H1 (cell line): Measurements from ENCODE around the gene IZUMO2. TPM values are rescaled to one million over a fixed set of nuclear protein-coding genes. Genes with fewer than 3 reads are reported as not detected.

Experiments used
- CTCF ChIA-PET: fragments of 300-600 bp; sonication (Branson Sonifier 250); formaldehyde crosslinking; loops from one replicate; lab custom pipeline; 2021; ENCODE audit not compliant: partially characterized antibody; lab: Charles Lee
- POLR2A ChIA-PET: fragments of 300-600 bp; sonication (Branson Sonifier 250); formaldehyde crosslinking; loops from one replicate; lab custom pipeline; 2021; ENCODE audit warnings: inconsistent platforms; ENCODE audit not compliant: partially characterized antibody; lab: Charles Lee
- DNase-seq, 2 experiments: peaks; one replicate each; pipeline versions ENCODE4 v3.0.0 to v3.0.0-alpha.2; 2010 to 2022; ENCODE audit warnings: low spot score in 2 of 2, low read depth in 1 of 2, mixed read lengths in 1 of 2
- FAIRE-seq: peaks from 2 replicates; lab custom pipeline; 2011; peaks lifted over from hg19 to GRCh38; lab: Jason Lieb, UNC
- H2AFZ ChIP-seq: 2 replicates; pipeline ENCODE4 v1.8.1; 2012; ENCODE audit warnings: low read length, inconsistent platforms
- H2AK5ac ChIP-seq: 2 replicates; pipeline ENCODE4 v1.6.1; 2013; ENCODE audit warnings: low read depth, low read length
- H2BK120ac ChIP-seq: replicated peaks from 2 replicates; pipeline ENCODE3; 2013; ENCODE audit warnings: low read depth, low read length, inconsistent platforms
- H2BK12ac ChIP-seq: 2 replicates; pipeline ENCODE4 v1.6.1; 2013; ENCODE audit warnings: low read depth, low read length
- H2BK15ac ChIP-seq: 2 replicates; pipeline ENCODE4 v1.6.1; 2013; ENCODE audit warnings: low read length
- H2BK20ac ChIP-seq: 2 replicates; pipeline ENCODE4 v1.6.1; 2013; ENCODE audit warnings: low read length
- H2BK5ac ChIP-seq: 2 replicates; pipeline ENCODE4 v1.6.1; 2013; ENCODE audit warnings: low read depth, low read length
- H3K14ac ChIP-seq: 2 replicates; pipeline ENCODE4 v1.6.1; 2013; ENCODE audit warnings: inconsistent platforms; ENCODE audit not compliant: insufficient read length
- H3K18ac ChIP-seq: 2 replicates; pipeline ENCODE4 v1.6.1; 2013; ENCODE audit warnings: low read length; ENCODE audit errors: extremely low read depth
- H3K23ac ChIP-seq: 2 replicates; pipeline ENCODE4 v1.6.1; 2013; ENCODE audit warnings: inconsistent platforms; ENCODE audit not compliant: insufficient read length
- H3K23me2 ChIP-seq: 2 replicates; pipeline ENCODE4 v1.6.1; 2013; ENCODE audit warnings: low read depth, low read length
- H3K27ac ChIP-seq: 2 replicates; pipeline ENCODE4 v1.6.1; 2011; ENCODE audit warnings: low read depth, low read length, inconsistent platforms
- H3K27me3 ChIP-seq, 4 experiments: replicated peaks in 1 of 4; 1 replicate in 1 of 4; 2 replicates in 3 of 4; pipeline versions ENCODE4 v1.6.1 to v1.8.1; 2011 to 2013; ENCODE audit warnings: low read length in 3 of 4, mild to moderate bottlenecking in 3 of 4, inconsistent platforms in 2 of 4, mixed read lengths in 2 of 4, moderate library complexity in 1 of 4; ENCODE audit not compliant: control insufficient read depth in 3 of 4, insufficient read depth in 3 of 4; ENCODE audit errors: extremely low read depth in 1 of 4
- H3K36me3 ChIP-seq, 4 experiments: 2 replicates each; pipeline versions ENCODE4 v1.6.1 to v1.8.1; 2011 to 2013; ENCODE audit warnings: mild to moderate bottlenecking in 4 of 4, low read length in 3 of 4, moderate library complexity in 2 of 4, control low read depth in 1 of 4, inconsistent platforms in 1 of 4; ENCODE audit not compliant: insufficient read depth in 4 of 4, control insufficient read depth in 2 of 4
- H3K4ac ChIP-seq: replicated peaks from 2 replicates; pipeline ENCODE3; 2013; ENCODE audit warnings: low read length, low read depth, mixed read lengths, inconsistent platforms; ENCODE audit not compliant: insufficient read length
- H3K4me1 ChIP-seq, 4 experiments: replicated peaks in 1 of 4; 1 replicate in 1 of 4; 2 replicates in 3 of 4; pipeline versions ENCODE4 v1.6.1 to v1.8.1; 2011 to 2013; ENCODE audit warnings: low read length in 3 of 4, inconsistent platforms in 2 of 4, mixed read lengths in 1 of 4; ENCODE audit not compliant: insufficient read depth in 4 of 4, control insufficient read depth in 3 of 4
- H3K4me2 ChIP-seq, 2 experiments: 2 replicates each; pipeline versions ENCODE4 v1.6.1 to v1.8.1; 2011 to 2013; ENCODE audit warnings: low read depth in 2 of 2, low read length in 2 of 2, control low read depth in 1 of 2, inconsistent platforms in 1 of 2, mild to moderate bottlenecking in 1 of 2; ENCODE audit not compliant: insufficient read depth in 1 of 2
- H3K4me3 ChIP-seq, 4 experiments: fragments of 200-600, 300-600 bp in 1 of 4; sonication (generic), shearing (Covaris generic), sonication (Bioruptor Twin) in 1 of 4; 2 replicates each; pipeline versions ENCODE4 v1.5.1 to v1.8.1; 2011 to 2016; ENCODE audit warnings: low read length in 4 of 4, low read depth in 3 of 4, control low read depth in 2 of 4, inconsistent platforms in 2 of 4, mild to moderate bottlenecking in 2 of 4, mixed read lengths in 1 of 4, moderate library complexity in 1 of 4; ENCODE audit not compliant: insufficient read depth in 2 of 4; ENCODE audit errors: extremely low read depth in 1 of 4
- H3K56ac ChIP-seq: replicated peaks from 2 replicates; pipeline ENCODE3; 2013; ENCODE audit warnings: low read depth, mild to moderate bottlenecking, mixed read lengths, low read length, inconsistent platforms; ENCODE audit not compliant: insufficient read length
- H3K79me1 ChIP-seq: 2 replicates; pipeline ENCODE4 v1.6.1; 2013; ENCODE audit warnings: low read depth, low read length, control low read depth
- H3K79me2 ChIP-seq, 2 experiments: 2 replicates each; pipeline versions ENCODE4 v1.6.1 to v1.8.1; 2012 to 2013; ENCODE audit warnings: low read length in 2 of 2, mild to moderate bottlenecking in 2 of 2, inconsistent platforms in 1 of 2; ENCODE audit not compliant: insufficient read depth in 2 of 2, control insufficient read depth in 1 of 2
- H3K9ac ChIP-seq, 4 experiments: replicated peaks in 1 of 4; 1 replicate in 1 of 4; 2 replicates in 3 of 4; pipeline versions ENCODE4 v1.6.1 to v1.8.1; 2011 to 2013; ENCODE audit warnings: low read depth in 3 of 4, low read length in 3 of 4, control low read depth in 2 of 4, mild to moderate bottlenecking in 2 of 4, moderate library complexity in 2 of 4, inconsistent platforms in 1 of 4; ENCODE audit errors: extremely low read depth in 1 of 4
- H3K9me3 ChIP-seq, 2 experiments: 2 replicates each; pipeline versions ENCODE4 v1.6.1 to v1.8.1; 2012 to 2013; ENCODE audit warnings: mild to moderate bottlenecking in 2 of 2, moderate library complexity in 2 of 2, control low read depth in 1 of 2, inconsistent platforms in 1 of 2, low read depth in 1 of 2, low read length in 1 of 2, mixed read lengths in 1 of 2; ENCODE audit not compliant: insufficient read depth in 2 of 2
- H4K20me1 ChIP-seq, 2 experiments: replicated peaks in 1 of 2; 2 replicates each; pipeline versions ENCODE3 to v1.8.1; 2011 to 2013; ENCODE audit warnings: inconsistent platforms in 2 of 2, low read length in 2 of 2, mild to moderate bottlenecking in 1 of 2; ENCODE audit not compliant: insufficient read depth in 2 of 2, control insufficient read depth in 1 of 2
- H4K5ac ChIP-seq: 2 replicates; pipeline ENCODE4 v1.6.1; 2013; ENCODE audit warnings: low read length, low read depth, mixed read lengths, inconsistent platforms; ENCODE audit not compliant: insufficient read length
- H4K8ac ChIP-seq: 2 replicates; pipeline ENCODE4 v1.8.0; 2013; ENCODE audit warnings: mild to moderate bottlenecking, moderate library complexity, low read length, inconsistent platforms; ENCODE audit not compliant: insufficient read depth; ENCODE audit errors: extremely low read depth
- H4K91ac ChIP-seq: replicated peaks from 2 replicates; pipeline ENCODE3; 2013; ENCODE audit warnings: low read length, mixed read lengths, inconsistent platforms; ENCODE audit not compliant: insufficient read length
- ASH2L ChIP-seq: fragments of 200-600, 300-600 bp; sonication (generic); IDR thresholded peaks from one replicate; pipeline ENCODE4 v1.7.1; 2017; ENCODE audit warnings: low read length
- CHD2 ChIP-seq: IDR thresholded peaks from 2 replicates; pipeline ENCODE4 v1.6.1; 2012; ENCODE audit warnings: low read length, improper control_type of control experiment
- CTBP2 ChIP-seq: IDR thresholded peaks from 2 replicates; pipeline ENCODE4 v1.7.0; 2011; ENCODE audit warnings: borderline replicate concordance, mild to moderate bottlenecking, moderate library complexity, mixed read lengths, low read length; ENCODE audit not compliant: insufficient read depth, insufficient read length
- EZH2 ChIP-seq: fragments of 200-600 bp; sonication (generic); IDR thresholded peaks from 2 replicates; pipeline ENCODE4 v1.7.1; 2012; ENCODE audit warnings: low read depth, mild to moderate bottlenecking, moderate library complexity, low read length, inconsistent platforms; ENCODE audit not compliant: severe bottlenecking
- GTF2F1 ChIP-seq: IDR thresholded peaks from 2 replicates; pipeline ENCODE4 v1.6.1; 2012; ENCODE audit warnings: low read depth, low read length, improper control_type of control experiment, borderline replicate concordance
- JUND ChIP-seq: IDR thresholded peaks from 2 replicates; pipeline ENCODE4 v1.6.1; 2011; ENCODE audit warnings: mild to moderate bottlenecking, improper control_type of control experiment, low read length
- KDM1A ChIP-seq: fragments of 200-600, 300-600 bp; sonication (generic); IDR thresholded peaks from 2 replicates; pipeline ENCODE4 v1.7.1; 2016; ENCODE audit warnings: mild to moderate bottlenecking, low read length, borderline replicate concordance
- RXRA ChIP-seq: IDR thresholded peaks from 2 replicates; pipeline ENCODE4 v1.6.1; 2011; ENCODE audit warnings: low read depth, mild to moderate bottlenecking, low read length, moderate library complexity; ENCODE audit not compliant: insufficient read depth
- SAP30 ChIP-seq: fragments of 300-600 bp; sonication (generic); IDR thresholded peaks from 2 replicates; pipeline ENCODE4 v1.7.1; 2012; ENCODE audit warnings: low read length, moderate library complexity, mild to moderate bottlenecking, inconsistent platforms; ENCODE audit not compliant: insufficient read depth, insufficient replicate concordance
- YY1 ChIP-seq: IDR thresholded peaks from 2 replicates; pipeline ENCODE4 v1.6.1; 2011; ENCODE audit warnings: low read depth, mild to moderate bottlenecking, low read length
- ZNF274 ChIP-seq: IDR thresholded peaks from 2 replicates; pipeline ENCODE4 v1.7.0; 2012; ENCODE audit warnings: low read length, borderline replicate concordance; ENCODE audit errors: extremely low read depth
- WGBS, 2 experiments: shearing (Covaris generic) in 1 of 2; methylation state at CpG; one replicate each; pipeline versions ENCODE4 v1.1.6 to v1.1.7; 2013 to 2015; ENCODE audit warnings: low lambda C conversion rate in 2 of 2, mixed read lengths in 2 of 2, inconsistent platforms in 1 of 2, low coverage in 1 of 2, missing lambda C conversion rate in 1 of 2; ENCODE audit not compliant: insufficient replicate concordance in 2 of 2, insufficient coverage in 1 of 2, insufficient read length in 1 of 2; ENCODE audit errors: extremely low coverage in 1 of 2, missing lambda C conversion rate in 1 of 2; 5-methylcytosine and 5-hydroxymethylcytosine counted together
- polyA plus RNA-seq, 7 experiments: library from polyadenylated mRNA; depleted of rRNA in 3 of 7; stranded (reverse) in 5 of 7; unstranded in 2 of 7; fragments of >200 nt in 5 of 7; fragments of 200-250 nt in 2 of 7; gene quantifications; 1 replicate in 5 of 7; 2 replicates in 1 of 7; 4 replicates in 1 of 7; pipeline versions ENCODE4 v1.2.1 to v1.2.3, GENCODE V29; 2011 to 2013; ENCODE audit warnings: missing spikeins in 2 of 7, mixed read lengths in 2 of 7
- total RNA-seq: library from RNA; stranded (reverse); fragmentation: NEBNext Ultra II Directional; extraction: Animal tissue kit (Norgen Biotek cat#: 25700); gene quantifications from 2 replicates; pipeline ENCODE4 v1.2.1, GENCODE V29; 2021

IZUMO2 gene
- total and polyA plus RNA-seq, 2 of the 8 experiments (the other 6 are each of a cell fraction or from before 2014, with no cell fraction given): 1.7 to 1.9 TPM

- Histone ChIP-seq H2BK120ac (no peak overlapping the region), H3K4ac (no peak overlapping the region), H2AK5ac (no peak overlapping the region), H4K20me1 (no peaks in the 10 kb centered on the region), H3K4me2 (no peak overlapping the region), H3K27me3 (no peaks in the 10 kb centered on the region), H3K9me3 (peaks cover 4 to 14% of the 10 kb centered on the region in 2 experiments; a peak in 2 of 4 replicates), H4K8ac (no peak overlapping the region), H2BK12ac (no peak overlapping the region), H2BK5ac (no peak overlapping the region), H2AFZ (no peak overlapping the region), H3K23ac (no peak overlapping the region), H3K14ac (no peak overlapping the region), H3K23me2 (no peaks in the 10 kb centered on the region), H2BK20ac (no peak overlapping the region), H3K9ac (no peak overlapping the region), H3K79me1 (no peaks in the 10 kb centered on the region), H3K56ac (no peak overlapping the region), H4K5ac (no peak overlapping the region), H4K91ac (no peak overlapping the region), H2BK15ac (no peak overlapping the region), H3K36me3 (no peaks in the 10 kb centered on the region), H3K4me3 (no peak overlapping the region), H3K18ac (no peak overlapping the region), H3K27ac (no peak overlapping the region), H3K4me1 (no peaks in the 10 kb centered on the region), H3K79me2 (no peaks in the 10 kb centered on the region)
- CTCF ChIA-PET: interaction anchor here (0.8 to 1.4 kb wide), 6 partner anchors 11 to 77 kb away, joined by 3 to 4 read pairs (median 3); no protein-coding TSS in a partner anchor
- DNase-seq: no peak
- FAIRE-seq: no peak
- POLR2A ChIA-PET: interaction anchor here (1.0 kb wide), 1 partner anchor 77 kb away, joined by 3 read pairs; no protein-coding TSS in a partner anchor
- TF ChIP-seq ASH2L (no peak), JUND (no peak), EZH2 (no peak), ZNF274 (no peak), KDM1A (no peak), GTF2F1 (no peak), CTBP2 (no peak), RXRA (no peak), YY1 (no peak), CHD2 (no peak), SAP30 (no peak)
- 85% methylated on average over 8 of the region's 8 CpGs; no CpG with 5 or more reads in 1 of the 2 experiments for WGBS, 2 experiments
Measured at GRCh38 chr19:50173127-50173526, 10.0 kb upstream of the IZUMO2 start.
